K562 (cell line): ENCODE results near the gene C6orf62.

Source experiments
- GTF2A2 ChIP-seq: IDR thresholded peaks from 2 replicates; pipeline ENCODE4 v1.6.1; 2016; ENCODE audit warnings: mild to moderate bottlenecking, missing genetic modification characterization, missing compliant biosample characterization
- HMG20B ChIP-seq: fragments of 250-450 bp; sonication (Bioruptor Pico); IDR thresholded peaks from 2 replicates; pipeline ENCODE4 v1.5.0; 2021; ENCODE audit warnings: mild to moderate bottlenecking
- JUND ChIP-seq, 2 experiments: IDR thresholded peaks; 2 replicates in 1 of 2; 3 replicates in 1 of 2; pipeline ENCODE4 v1.6.1; 2011; ENCODE audit warnings: borderline replicate concordance in 2 of 2, low read depth in 2 of 2, low read length in 2 of 2, improper control_type of control experiment in 1 of 2, missing biosample characterization in 1 of 2, missing genetic modification characterization in 1 of 2, missing genetic modification reagents in 1 of 2
- LEF1 ChIP-seq: fragments of 450-650 bp; IDR thresholded peaks from 2 replicates; pipeline ENCODE4 v1.6.1; 2016; ENCODE audit warnings: mild to moderate bottlenecking
- POLR2A ChIP-seq: fragments of 450-650 bp; conservative IDR thresholded peaks from 2 replicates; pipeline ENCODE4 v1.6.1; 2016
- ZSCAN29 ChIP-seq: fragments of 450-650 bp; IDR thresholded peaks from 2 replicates; pipeline ENCODE4 v1.6.1; 2017
- TF ChIP-seq, protein P1 (sequence below): fragments of 250-450 bp; sonication (Bioruptor Pico); IDR thresholded peaks from 2 replicates; pipeline ENCODE4 v1.5.0; 2021
- TF ChIP-seq, protein P2 (sequence below), 2 experiments: fragments of 450-650 bp; formaldehyde crosslinking in 1 of 2; IDR thresholded peaks; 2 replicates each; pipeline versions ENCODE4 v1.4.0 to v1.6.1; 2014 to 2020; ENCODE audit warnings: mild to moderate bottlenecking in 2 of 2, borderline replicate concordance in 1 of 2, low read depth in 1 of 2
- TF ChIP-seq, protein P3 (sequence below), 3 experiments: IDR thresholded peaks in 2 of 3; conservative IDR thresholded peaks in 1 of 3; 2 replicates each; pipeline ENCODE4 v1.5.1; 2011 to 2012; ENCODE audit warnings: low read length in 3 of 3, mild to moderate bottlenecking in 3 of 3, control low read depth in 2 of 3, improper control_type of control experiment in 1 of 3, inconsistent platforms in 1 of 3, low read depth in 1 of 3, mixed read lengths in 1 of 3, moderate library complexity in 1 of 3; ENCODE audit not compliant: insufficient read depth in 2 of 3
- TF ChIP-seq, protein P4 (sequence below), 2 experiments: IDR thresholded peaks in 1 of 2; conservative IDR thresholded peaks in 1 of 2; 2 replicates each; pipeline ENCODE4 v1.6.1; 2016; ENCODE audit warnings: low read depth in 2 of 2, mild to moderate bottlenecking in 1 of 2, missing compliant biosample characterization in 1 of 2, missing genetic modification characterization in 1 of 2, moderate library complexity in 1 of 2

DNA sequence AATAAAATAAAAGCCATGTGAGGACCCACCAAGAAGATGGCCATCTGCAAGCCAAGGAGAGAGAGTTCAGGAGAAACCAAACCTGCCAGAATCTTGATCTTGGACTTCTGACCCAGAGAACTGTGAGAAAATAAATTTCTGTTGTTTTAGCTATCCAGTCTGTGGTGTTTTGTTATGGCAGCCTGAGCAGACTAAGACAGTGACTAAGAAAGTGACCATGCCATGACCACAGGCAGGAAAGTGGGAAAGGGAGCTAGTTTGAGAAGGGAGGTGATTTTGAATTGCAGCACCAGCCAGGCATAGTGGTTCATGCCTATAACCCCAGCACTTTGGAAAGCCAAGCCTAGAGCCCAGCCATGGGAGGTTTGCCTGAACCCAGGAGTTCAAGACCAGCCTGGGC, 21.9 kb upstream of the C6orf62 start:
- no peak for TF ChIP-seq LEF1
- TF ChIP-seq, protein P1, sequence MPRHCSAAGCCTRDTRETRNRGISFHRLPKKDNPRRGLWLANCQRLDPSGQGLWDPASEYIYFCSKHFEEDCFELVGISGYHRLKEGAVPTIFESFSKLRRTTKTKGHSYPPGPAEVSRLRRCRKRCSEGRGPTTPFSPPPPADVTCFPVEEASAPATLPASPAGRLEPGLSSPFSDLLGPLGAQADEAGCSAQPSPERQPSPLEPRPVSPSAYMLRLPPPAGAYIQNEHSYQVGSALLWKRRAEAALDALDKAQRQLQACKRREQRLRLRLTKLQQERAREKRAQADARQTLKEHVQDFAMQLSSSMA (CRISPR knock-in tag) = no peak
- no peak for TF ChIP-seq JUND (IDR thresholded peaks at IDR 0.05; ENCODE audit: borderline replicate concordance, low read depth, low read length)
- TF ChIP-seq JUND (tag; IDR thresholded peaks at IDR 0.05; ENCODE audit: borderline replicate concordance, low read depth, low read length) = no peak
- TF ChIP-seq POLR2A = no peak
- TF ChIP-seq ZSCAN29 = no peak
- TF ChIP-seq GTF2A2 (tag) = no peak
- TF ChIP-seq, protein P2, sequence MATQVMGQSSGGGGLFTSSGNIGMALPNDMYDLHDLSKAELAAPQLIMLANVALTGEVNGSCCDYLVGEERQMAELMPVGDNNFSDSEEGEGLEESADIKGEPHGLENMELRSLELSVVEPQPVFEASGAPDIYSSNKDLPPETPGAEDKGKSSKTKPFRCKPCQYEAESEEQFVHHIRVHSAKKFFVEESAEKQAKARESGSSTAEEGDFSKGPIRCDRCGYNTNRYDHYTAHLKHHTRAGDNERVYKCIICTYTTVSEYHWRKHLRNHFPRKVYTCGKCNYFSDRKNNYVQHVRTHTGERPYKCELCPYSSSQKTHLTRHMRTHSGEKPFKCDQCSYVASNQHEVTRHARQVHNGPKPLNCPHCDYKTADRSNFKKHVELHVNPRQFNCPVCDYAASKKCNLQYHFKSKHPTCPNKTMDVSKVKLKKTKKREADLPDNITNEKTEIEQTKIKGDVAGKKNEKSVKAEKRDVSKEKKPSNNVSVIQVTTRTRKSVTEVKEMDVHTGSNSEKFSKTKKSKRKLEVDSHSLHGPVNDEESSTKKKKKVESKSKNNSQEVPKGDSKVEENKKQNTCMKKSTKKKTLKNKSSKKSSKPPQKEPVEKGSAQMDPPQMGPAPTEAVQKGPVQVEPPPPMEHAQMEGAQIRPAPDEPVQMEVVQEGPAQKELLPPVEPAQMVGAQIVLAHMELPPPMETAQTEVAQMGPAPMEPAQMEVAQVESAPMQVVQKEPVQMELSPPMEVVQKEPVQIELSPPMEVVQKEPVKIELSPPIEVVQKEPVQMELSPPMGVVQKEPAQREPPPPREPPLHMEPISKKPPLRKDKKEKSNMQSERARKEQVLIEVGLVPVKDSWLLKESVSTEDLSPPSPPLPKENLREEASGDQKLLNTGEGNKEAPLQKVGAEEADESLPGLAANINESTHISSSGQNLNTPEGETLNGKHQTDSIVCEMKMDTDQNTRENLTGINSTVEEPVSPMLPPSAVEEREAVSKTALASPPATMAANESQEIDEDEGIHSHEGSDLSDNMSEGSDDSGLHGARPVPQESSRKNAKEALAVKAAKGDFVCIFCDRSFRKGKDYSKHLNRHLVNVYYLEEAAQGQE (IDR thresholded peaks at IDR 0.05; ENCODE audit: borderline replicate concordance) = no peak
- TF ChIP-seq, protein P2 (CRISPR knock-in tag; IDR thresholded peaks at IDR 0.05; ENCODE audit: low read depth) = no peak
- no peak for TF ChIP-seq HMG20B (CRISPR knock-in tag)
- TF ChIP-seq, protein P3, sequence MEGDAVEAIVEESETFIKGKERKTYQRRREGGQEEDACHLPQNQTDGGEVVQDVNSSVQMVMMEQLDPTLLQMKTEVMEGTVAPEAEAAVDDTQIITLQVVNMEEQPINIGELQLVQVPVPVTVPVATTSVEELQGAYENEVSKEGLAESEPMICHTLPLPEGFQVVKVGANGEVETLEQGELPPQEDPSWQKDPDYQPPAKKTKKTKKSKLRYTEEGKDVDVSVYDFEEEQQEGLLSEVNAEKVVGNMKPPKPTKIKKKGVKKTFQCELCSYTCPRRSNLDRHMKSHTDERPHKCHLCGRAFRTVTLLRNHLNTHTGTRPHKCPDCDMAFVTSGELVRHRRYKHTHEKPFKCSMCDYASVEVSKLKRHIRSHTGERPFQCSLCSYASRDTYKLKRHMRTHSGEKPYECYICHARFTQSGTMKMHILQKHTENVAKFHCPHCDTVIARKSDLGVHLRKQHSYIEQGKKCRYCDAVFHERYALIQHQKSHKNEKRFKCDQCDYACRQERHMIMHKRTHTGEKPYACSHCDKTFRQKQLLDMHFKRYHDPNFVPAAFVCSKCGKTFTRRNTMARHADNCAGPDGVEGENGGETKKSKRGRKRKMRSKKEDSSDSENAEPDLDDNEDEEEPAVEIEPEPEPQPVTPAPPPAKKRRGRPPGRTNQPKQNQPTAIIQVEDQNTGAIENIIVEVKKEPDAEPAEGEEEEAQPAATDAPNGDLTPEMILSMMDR (IDR thresholded peaks at IDR 0.05 in 2 of 3, conservative IDR thresholded peaks at IDR 0.05 in 1 of 3; ENCODE audit: insufficient read depth in 2 of 3, low read depth in 1 of 3, low read length in 3 of 3) = no peak
- TF ChIP-seq, protein P4, sequence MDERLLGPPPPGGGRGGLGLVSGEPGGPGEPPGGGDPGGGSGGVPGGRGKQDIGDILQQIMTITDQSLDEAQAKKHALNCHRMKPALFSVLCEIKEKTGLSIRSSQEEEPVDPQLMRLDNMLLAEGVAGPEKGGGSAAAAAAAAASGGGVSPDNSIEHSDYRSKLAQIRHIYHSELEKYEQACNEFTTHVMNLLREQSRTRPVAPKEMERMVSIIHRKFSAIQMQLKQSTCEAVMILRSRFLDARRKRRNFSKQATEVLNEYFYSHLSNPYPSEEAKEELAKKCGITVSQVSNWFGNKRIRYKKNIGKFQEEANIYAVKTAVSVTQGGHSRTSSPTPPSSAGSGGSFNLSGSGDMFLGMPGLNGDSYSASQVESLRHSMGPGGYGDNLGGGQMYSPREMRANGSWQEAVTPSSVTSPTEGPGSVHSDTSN (CRISPR knock-in tag; IDR thresholded peaks at IDR 0.05; ENCODE audit: low read depth) = no peak
- TF ChIP-seq, protein P4 (tag; conservative IDR thresholded peaks at IDR 0.05; ENCODE audit: low read depth) = no peak
